Transverse colon (tissue), 4 donors: ENCODE measurements around the gene TEKT5. TPM values are rescaled to one million over a fixed set of nuclear protein-coding genes. Genes with fewer than 3 reads are reported as not detected.
"Not testable (repeated sequence)": the region's sequence is repeated elsewhere in the genome, so short reads cannot be mapped to it uniquely, and the experiment has no call there.

Experiments
- DNase-seq: peaks from one replicate; pipeline ENCODE4 v3.0.0-alpha.2; 2019
- H3K27ac ChIP-seq, 4 donors: fragments of 200-600 bp; sonication (generic); 2 replicates each; pipeline ENCODE4 v1.5.1; 2016 to 2018; ENCODE audit warnings: inconsistent platforms in 4 of 4
- H3K27me3 ChIP-seq: fragments of 200-600 bp; sonication (generic); 2 replicates; pipeline ENCODE4 v1.5.1; 2017; ENCODE audit warnings: inconsistent platforms
- H3K36me3 ChIP-seq, 4 donors: fragments of 200-600 bp; sonication (generic); 2 replicates each; pipeline ENCODE4 v1.5.1; 2017 to 2019; ENCODE audit warnings: inconsistent platforms in 4 of 4
- H3K4me1 ChIP-seq, 4 donors: fragments of 200-600 bp; sonication (generic); 2 replicates each; pipeline ENCODE4 v1.5.1; 2017 to 2020; ENCODE audit warnings: inconsistent platforms in 4 of 4
- H3K4me3 ChIP-seq, 4 donors: fragments of 200-600 bp; sonication (generic); 1 replicate in 1 of 4; 2 replicates in 3 of 4; pipeline versions ENCODE4 v1.5.1 to v1.6.1; 2017 to 2019; ENCODE audit warnings: inconsistent platforms in 4 of 4
- H3K9me3 ChIP-seq, 2 donors: fragments of 200-600 bp; sonication (generic); 2 replicates each; pipeline ENCODE4 v1.5.1; 2017 to 2019; ENCODE audit warnings: inconsistent platforms in 2 of 2
- CTCF ChIP-seq, 5 experiments: fragments of 200-600 bp in 3 of 5; fragments of 450-650 bp in 2 of 5; sonication (generic) in 3 of 5; IDR thresholded peaks; 1 replicate in 2 of 5; 2 replicates in 3 of 5; pipeline ENCODE4 v1.5.1; 2016 to 2017; ENCODE audit warnings: antibody characterized with exemption in 5 of 5, inconsistent platforms in 3 of 5, mild to moderate bottlenecking in 2 of 5, moderate library complexity in 1 of 5
- EP300 ChIP-seq: sonication (generic); formaldehyde crosslinking; IDR thresholded peaks from one replicate; pipeline ENCODE4 v1.6.1; 2017; ENCODE audit warnings: antibody characterized with exemption, low read depth
- POLR2A ChIP-seq: fragments of 450-650 bp; IDR thresholded peaks from one replicate; pipeline ENCODE4 v1.6.1; 2016; ENCODE audit warnings: antibody characterized with exemption, mild to moderate bottlenecking, moderate library complexity
- POLR2AphosphoS5 ChIP-seq, 3 donors: sonication (generic); formaldehyde crosslinking; IDR thresholded peaks; one replicate each; pipeline ENCODE4 v1.6.1; 2016; ENCODE audit warnings: antibody characterized with exemption in 3 of 3
- WGBS, 2 donors: methylation state at CpG; one replicate each; pipeline ENCODE4 v1.1.5; 2018; ENCODE audit warnings: low coverage in 1 of 2; 5-methylcytosine and 5-hydroxymethylcytosine counted together
- in situ Hi-C, 4 donors: fragments of 200-750 bp; cut with MboI; loops; one replicate each; pipeline versions ENCODE4 v1.15.0 to v1.15.1; 2017; ENCODE audit warnings: low sequenced_read_pairs in 3 of 4, low pct_ligation_motif_present in 1 of 4, low pct_unique_long_range_greater_than_20kb in 1 of 4
- intact Hi-C: fragments of 100-400 bp; cut with DNase I; formaldehyde crosslinking; loops from one replicate; pipeline ENCODE4 v1.15.1; 2023; ENCODE audit warnings: low total_unique reads
- total RNA-seq, 4 donors: library from RNA; depleted of rRNA; stranded (reverse); fragments of >200 nt; gene quantifications; one replicate each; pipeline ENCODE4 v1.1.0, GENCODE V29; 2016

Gene TEKT5
- 1 to 10 TPM in 1 of 4 donors, not detected in 3; 2.5 TPM for total RNA-seq

GRCh38 chr16:10694830-10695229, at the start of gene TEKT5:
TEKT5 (minus strand) TSS chr16:10694930; CDS start chr16:10694873, 57 bp downstream.
- Histone ChIP-seq H3K27me3 (no peaks in the 10 kb centered on the region), H3K4me3 (no peak within 1 kb of the TSS), H3K4me1 (no peaks in the 10 kb centered on the region), H3K9me3 (no peaks in the 10 kb centered on the region), H3K36me3 (no peaks in the 10 kb centered on the region), H3K27ac (no peak within 1 kb of the TSS)
- intact Hi-C loops (no loop called here), in situ Hi-C loops (no loop called here)
- 70 to 74% methylated on average over 3 to 5 of the region's 5 CpGs for WGBS, 2 donors
- DNase-seq: no peak
- TF ChIP-seq POLR2AphosphoS5 (IDR thresholded peaks at IDR 0.05): no peak
- no peak for TF ChIP-seq CTCF (IDR thresholded peaks at IDR 0.05)
- no peak for TF ChIP-seq EP300
- TF ChIP-seq POLR2A: no peak

GRCh38 chr16:10743610-10744369, 49.1 kb upstream of the TEKT5 start, which contains the start of gene NUBP1:
NUBP1 (plus strand) TSS chr16:10743842; CDS start chr16:10743864, 22 bp downstream.
- WGBS, 2 donors: 0% methylated on average over 57 of the region's 57 CpGs; no CpG with 5 or more reads in 1 of the 2 donors
- DNase-seq: peak; percentile 100
- peak within 1 kb of the TSS; percentile 88 to 98 (median 92) for H3K27ac ChIP-seq
- no peaks in the 10 kb centered on the region for H3K9me3 ChIP-seq
- in situ Hi-C loops: loop anchor here in 3 of 4 donors (10.0 to 25.0 kb wide), 4 partner anchors 181 to 1606 kb away; no protein-coding TSS in a partner anchor
- H3K36me3 ChIP-seq: peaks cover 0 to 9% (median 4%) of the 10 kb centered on the region in 4 donors
- H3K4me3 ChIP-seq: peak within 1 kb of the TSS; percentile 13 to 61 (median 52)
- no peaks in the 10 kb centered on the region for H3K27me3 ChIP-seq
- intact Hi-C loops: loop anchor here (10.0 kb wide), 1 partner anchor 171 kb away; no protein-coding TSS in a partner anchor
- TF ChIP-seq EP300: no peak
- TF ChIP-seq POLR2AphosphoS5 (IDR thresholded peaks at IDR 0.05): peak; percentile 78 to 88 (median 82)
- TF ChIP-seq CTCF (IDR thresholded peaks at IDR 0.05): peak in 2 of 5 experiments; percentile 40 to 48
- TF ChIP-seq POLR2A: peak; percentile 83
- H3K4me1 ChIP-seq: peaks cover 5 to 24% (median 16%) of the 10 kb centered on the region in 4 donors

- TF ChIP-seq CTCF (IDR thresholded peaks at IDR 0.05): no peak
- TF ChIP-seq POLR2AphosphoS5 (IDR thresholded peaks at IDR 0.05): no peak
- no peak for TF ChIP-seq POLR2A
- no peak for TF ChIP-seq EP300
- peaks cover 5 to 29% (median 19%) of the 10 kb centered on the region in 4 donors for H3K4me1 ChIP-seq
- H3K27ac ChIP-seq: peak overlapping the region; percentile 88 to 98 (median 92)
- no peak for DNase-seq
- H3K9me3 ChIP-seq: no peaks in the 10 kb centered on the region
- intact Hi-C loops (loop anchor here (10.0 kb wide), 1 partner anchor 172 kb away; no protein-coding TSS in a partner anchor), in situ Hi-C loops (loop anchor here in 3 of 4 donors (10.0 to 25.0 kb wide), 4 partner anchors 182 to 1606 kb away; no protein-coding TSS in a partner anchor)
- peak overlapping the region in 3 of 4 donors; percentile 49 to 61 (median 54) for H3K4me3 ChIP-seq
- H3K27me3 ChIP-seq: no peaks in the 10 kb centered on the region
- WGBS, 2 donors: 23 to 27% methylated on average over 5 of the region's 5 CpGs
- peaks cover 0 to 8% (median 3%) of the 10 kb centered on the region in 4 donors for H3K36me3 ChIP-seq
These were observed 48.5 kb upstream of the TEKT5 start for GRCh38 chr16:10743227-10743609.

GRCh38 chr16:10741844-10742243, 47.1 kb upstream of the TEKT5 start:
- no peaks in the 10 kb centered on the region for H3K36me3 ChIP-seq
- WGBS, 2 donors: 57 to 71% methylated on average over 4 of the region's 4 CpGs
- no peaks in the 10 kb centered on the region for H3K27me3 ChIP-seq
- H3K9me3 ChIP-seq: no peaks in the 10 kb centered on the region
- peak overlapping the region in 2 of 4 donors; percentile 28 to 37 for H3K27ac ChIP-seq
- H3K4me1 ChIP-seq: peaks cover 11 to 39% (median 22%) of the 10 kb centered on the region in 4 donors
- peak; percentile 17 for DNase-seq
- TF ChIP-seq EP300 (no peak), POLR2AphosphoS5 (IDR thresholded peaks at IDR 0.05) (no peak), POLR2A (no peak), CTCF (IDR thresholded peaks at IDR 0.05) (no peak)
- in situ Hi-C loops (loop anchor here in 3 of 4 donors (10.0 to 25.0 kb wide), 4 partner anchors 183 to 1605 kb away; no protein-coding TSS in a partner anchor), intact Hi-C loops (loop anchor here (10.0 kb wide), 1 partner anchor 173 kb away; no protein-coding TSS in a partner anchor)
- H3K4me3 ChIP-seq: no peak overlapping the region

GRCh38 chr16:10741249-10741648, 46.5 kb upstream of the TEKT5 start:
- H3K27me3 ChIP-seq, H3K9me3 ChIP-seq, H3K4me3 ChIP-seq, H3K36me3 ChIP-seq, DNase-seq, H3K27ac ChIP-seq: not testable (repeated sequence)
- intact Hi-C loops (loop anchor here (10.0 kb wide), 1 partner anchor 174 kb away; no protein-coding TSS in a partner anchor), in situ Hi-C loops (loop anchor here in 3 of 4 donors (10.0 to 25.0 kb wide), 4 partner anchors 184 to 1604 kb away; no protein-coding TSS in a partner anchor)
- WGBS, 2 donors: 92 to 95% methylated on average over 8 to 10 of the region's 10 CpGs
- peaks cover 11 to 42% (median 22%) of the 10 kb centered on the region in 4 donors for H3K4me1 ChIP-seq
